ENCODE measurements around the gene RAB17.

Gene RAB17

GRCh38 chr2:237530472-237531433 is 59.8 kb downstream of the RAB17 start:
- CTCF ChIA-PET = no interaction called here
- Mint-ChIP-seq H3K27ac (no peak overlapping the region), H3K36me3 (no peaks in the 10 kb centered on the region)

DNA sequence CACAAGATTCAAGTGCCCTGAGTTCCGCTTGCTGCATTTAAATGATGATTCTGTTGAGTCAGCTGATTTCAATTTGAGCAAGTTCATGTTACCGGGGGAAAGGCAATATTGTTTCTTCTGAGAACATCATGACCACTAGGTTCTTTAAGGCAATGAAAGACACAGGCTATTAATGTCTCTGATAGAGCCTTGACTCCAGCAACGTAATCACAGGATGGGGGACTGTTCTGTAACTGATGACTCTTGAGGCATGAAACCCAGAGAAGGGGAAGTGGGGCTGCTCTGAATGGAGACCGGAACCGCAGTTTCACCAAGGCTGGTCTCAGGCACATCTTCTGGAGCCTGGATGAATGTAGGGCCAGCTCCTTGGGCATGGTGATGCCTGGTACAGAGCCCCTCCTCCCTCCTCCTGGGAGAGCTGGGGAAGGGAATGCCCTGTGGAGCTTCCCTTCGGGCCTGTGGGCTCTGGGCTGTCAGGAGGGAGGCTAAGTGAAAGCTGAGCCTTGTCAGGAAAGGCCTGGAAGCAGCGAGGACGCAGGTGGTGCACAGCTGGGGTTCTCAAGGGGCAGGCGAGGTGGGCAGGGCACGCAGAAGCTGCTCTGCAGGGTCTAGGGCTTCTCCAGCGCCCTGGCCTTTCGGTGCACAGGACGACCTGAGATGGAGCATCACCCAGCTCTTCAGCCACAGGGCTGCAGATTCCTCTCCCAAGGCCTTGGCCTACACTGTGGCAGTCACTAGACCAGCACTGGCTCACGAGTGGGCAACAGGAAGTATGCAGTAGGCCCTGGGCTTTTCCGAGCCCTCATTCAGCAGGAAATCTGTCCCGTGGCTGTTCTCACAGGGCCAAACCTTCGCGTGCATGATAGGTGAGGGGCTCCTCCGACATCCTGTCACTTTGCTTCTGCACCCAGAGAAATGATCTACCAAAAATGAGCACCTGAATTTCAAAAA is 60.8 kb downstream of the RAB17 start:
- Mint-ChIP-seq H3K4me1 (no peaks in the 10 kb centered on the region), H3K9me3 (no peaks in the 10 kb centered on the region), H3K4me3 (no peak overlapping the region), H3K27ac (no peak overlapping the region), H3K36me3 (no peaks in the 10 kb centered on the region), H3K27me3 (peaks cover 12% of the 10 kb centered on the region)
- DNase-seq = no peak
- CTCF ChIA-PET = interaction anchor here (0.9 kb wide), 1 partner anchor 17 kb away, joined by 4 read pairs; no protein-coding TSS in a partner anchor

More at GRCh38 chr2:237530472-237531433, 59.8 kb downstream of the RAB17 start:
- Mint-ChIP-seq H3K4me1 (no peaks in the 10 kb centered on the region), H3K4me3 (no peak overlapping the region), H3K9me3 (no peaks in the 10 kb centered on the region), H3K27me3 (peaks cover 12% of the 10 kb centered on the region)
- DNase-seq = no peak

DNA sequence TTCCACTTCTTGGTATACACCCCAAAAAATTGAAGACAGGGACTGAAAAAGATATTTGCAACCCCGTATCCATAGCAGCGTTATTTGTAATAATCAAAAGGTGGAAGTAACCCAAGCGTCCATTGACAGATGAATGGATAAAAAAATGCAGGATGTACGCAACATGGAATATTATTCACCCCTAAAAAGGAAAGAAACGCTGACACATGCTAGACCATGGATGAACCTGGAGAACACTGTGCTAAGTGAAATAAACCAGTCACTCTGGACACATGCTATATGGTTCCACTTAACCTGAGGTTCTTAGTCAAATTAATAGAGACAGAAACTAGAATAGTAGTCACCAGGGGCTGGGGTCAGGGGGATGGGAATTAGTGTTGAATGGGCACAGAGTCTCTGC is 62.8 kb downstream of the RAB17 start:
- no peaks in the 10 kb centered on the region for H3K9me3 Mint-ChIP-seq
- DNase-seq = no peak
- no peaks in the 10 kb centered on the region for H3K36me3 Mint-ChIP-seq
- no peak overlapping the region for H3K4me3 Mint-ChIP-seq
- no peak overlapping the region for H3K27ac Mint-ChIP-seq
- H3K4me1 Mint-ChIP-seq = no peaks in the 10 kb centered on the region
- CTCF ChIA-PET = no interaction called here
- H3K27me3 Mint-ChIP-seq = no peaks in the 10 kb centered on the region

GRCh38 chr2:237527233-237527632 is 63.3 kb downstream of the RAB17 start:
- no peaks in the 10 kb centered on the region for H3K9me3 Mint-ChIP-seq
- H3K27me3 Mint-ChIP-seq = no peaks in the 10 kb centered on the region
- H3K36me3 Mint-ChIP-seq = no peaks in the 10 kb centered on the region
- H3K4me1 Mint-ChIP-seq = no peaks in the 10 kb centered on the region
- H3K4me3 Mint-ChIP-seq = no peak overlapping the region
- H3K27ac Mint-ChIP-seq = no peak overlapping the region
- CTCF ChIA-PET = no interaction called here
- no peak for DNase-seq

DNA sequence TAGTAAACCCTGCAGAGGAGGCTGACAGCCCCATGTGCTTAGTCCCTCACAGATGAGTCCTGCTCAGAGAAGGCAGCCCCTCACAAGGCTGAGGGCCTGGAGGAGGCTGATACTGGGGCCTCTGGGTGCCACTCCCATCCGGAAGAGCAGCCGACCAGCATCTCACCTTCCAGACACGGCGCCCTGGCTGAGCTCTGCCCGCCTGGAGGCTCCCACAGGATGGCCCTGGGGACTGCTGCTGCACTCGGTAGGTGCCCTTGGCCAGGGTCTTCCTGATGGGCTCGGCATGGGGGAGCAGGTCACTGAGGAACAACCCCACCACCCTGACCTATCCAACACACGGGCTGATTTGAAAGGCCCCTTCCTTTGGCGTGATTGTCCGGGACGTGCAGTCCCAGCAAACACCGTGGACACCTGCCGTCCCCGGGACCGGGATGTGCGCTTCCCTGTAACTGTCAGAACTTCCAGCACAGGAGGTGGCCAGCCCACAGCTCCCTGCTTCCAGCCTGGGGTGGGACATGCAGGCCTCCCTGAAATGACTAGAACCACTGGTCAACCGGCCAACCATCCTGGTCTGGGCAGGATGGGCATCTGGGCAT is 64.9 kb downstream of the RAB17 start:
- no peaks in the 10 kb centered on the region for H3K36me3 Mint-ChIP-seq
- H3K27ac Mint-ChIP-seq = no peak overlapping the region
- no peaks in the 10 kb centered on the region for H3K4me1 Mint-ChIP-seq
- no peaks in the 10 kb centered on the region for H3K9me3 Mint-ChIP-seq
- CTCF ChIA-PET = interaction anchor here (0.8 kb wide), 1 partner anchor 46 kb away, joined by 3 read pairs; no protein-coding TSS in a partner anchor
- no peaks in the 10 kb centered on the region for H3K27me3 Mint-ChIP-seq
- no peak overlapping the region for H3K4me3 Mint-ChIP-seq
- no peak for DNase-seq

- H3K27ac Mint-ChIP-seq = no peak overlapping the region
- no peak for DNase-seq
- no peaks in the 10 kb centered on the region for H3K27me3 Mint-ChIP-seq
- no peaks in the 10 kb centered on the region for H3K36me3 Mint-ChIP-seq
- H3K4me1 Mint-ChIP-seq = no peaks in the 10 kb centered on the region
- H3K9me3 Mint-ChIP-seq = no peaks in the 10 kb centered on the region
- CTCF ChIA-PET = no interaction called here
- no peak overlapping the region for H3K4me3 Mint-ChIP-seq
Observed at GRCh38 chr2:237524631-237525030, 65.9 kb downstream of the RAB17 start.

All from activated naive CD4-positive, alpha-beta T cell treated with anti-CD3 and anti-CD28 coated beads, Interleukin-2, amount 10 ng/mL, durations not matched to agents 7 days and 5 days (primary cell).